GM12873 (cell line): ENCODE measurements around the gene VASH1.

ENCODE experiments used
- TF ChIP-seq, protein P1 (sequence below): IDR thresholded peaks from 2 replicates; pipeline ENCODE4 v1.5.1; 2012; ENCODE audit warnings: low read depth, mild to moderate bottlenecking, moderate library complexity, low read length, control low read depth; ENCODE audit not compliant: insufficient read depth; ENCODE audit errors: missing control alignments

VASH1 gene

DNA sequence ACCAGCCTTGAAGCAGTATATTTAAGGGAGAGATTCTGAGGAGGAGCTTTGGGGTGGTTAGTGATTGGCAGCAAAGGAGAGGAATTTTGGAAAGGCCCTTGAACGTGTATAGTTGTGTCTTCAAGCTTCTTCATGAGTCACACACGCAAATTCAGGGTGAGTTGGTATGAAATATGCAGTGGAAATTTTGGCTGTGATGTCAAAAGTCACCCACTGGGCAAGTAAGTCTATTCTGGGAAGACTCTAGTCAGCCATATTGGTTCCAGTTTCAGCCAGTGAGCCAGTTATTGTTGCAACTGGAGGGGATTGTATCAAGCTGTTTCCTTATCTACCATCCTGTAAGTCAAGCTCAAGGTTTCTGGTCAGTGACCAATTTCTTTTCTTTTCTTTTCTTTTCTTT is 32.0 kb upstream of the VASH1 start:
- TF ChIP-seq, protein P1, sequence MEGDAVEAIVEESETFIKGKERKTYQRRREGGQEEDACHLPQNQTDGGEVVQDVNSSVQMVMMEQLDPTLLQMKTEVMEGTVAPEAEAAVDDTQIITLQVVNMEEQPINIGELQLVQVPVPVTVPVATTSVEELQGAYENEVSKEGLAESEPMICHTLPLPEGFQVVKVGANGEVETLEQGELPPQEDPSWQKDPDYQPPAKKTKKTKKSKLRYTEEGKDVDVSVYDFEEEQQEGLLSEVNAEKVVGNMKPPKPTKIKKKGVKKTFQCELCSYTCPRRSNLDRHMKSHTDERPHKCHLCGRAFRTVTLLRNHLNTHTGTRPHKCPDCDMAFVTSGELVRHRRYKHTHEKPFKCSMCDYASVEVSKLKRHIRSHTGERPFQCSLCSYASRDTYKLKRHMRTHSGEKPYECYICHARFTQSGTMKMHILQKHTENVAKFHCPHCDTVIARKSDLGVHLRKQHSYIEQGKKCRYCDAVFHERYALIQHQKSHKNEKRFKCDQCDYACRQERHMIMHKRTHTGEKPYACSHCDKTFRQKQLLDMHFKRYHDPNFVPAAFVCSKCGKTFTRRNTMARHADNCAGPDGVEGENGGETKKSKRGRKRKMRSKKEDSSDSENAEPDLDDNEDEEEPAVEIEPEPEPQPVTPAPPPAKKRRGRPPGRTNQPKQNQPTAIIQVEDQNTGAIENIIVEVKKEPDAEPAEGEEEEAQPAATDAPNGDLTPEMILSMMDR = no peak

DNA sequence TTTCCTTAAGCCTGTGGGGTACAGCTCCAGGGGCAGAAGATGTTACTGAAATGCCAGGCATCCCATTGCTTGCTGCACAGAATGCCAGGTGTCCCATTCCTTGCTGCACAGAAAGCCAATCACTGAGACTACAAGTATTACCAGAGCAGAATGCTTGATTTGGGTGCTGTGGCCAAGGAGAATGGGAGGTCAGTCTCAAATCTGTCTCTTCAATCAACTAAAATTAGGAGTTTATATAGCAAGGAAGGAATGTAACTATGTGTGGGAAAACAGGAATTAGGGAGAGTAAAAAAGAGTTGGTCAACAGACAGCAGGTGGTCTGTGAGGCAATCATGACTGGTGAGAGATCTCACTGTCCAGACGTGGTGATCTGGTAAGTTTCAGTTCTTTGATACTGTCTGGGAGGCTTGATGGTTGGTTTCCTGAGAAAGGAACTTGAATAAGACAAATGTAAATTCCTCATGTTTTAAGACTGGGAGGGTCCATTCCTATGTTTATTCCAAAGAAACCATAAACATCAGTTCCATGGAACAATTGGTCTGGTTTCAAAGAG is 31.2 kb upstream of the VASH1 start:
- TF ChIP-seq, protein P1 = no peak

DNA sequence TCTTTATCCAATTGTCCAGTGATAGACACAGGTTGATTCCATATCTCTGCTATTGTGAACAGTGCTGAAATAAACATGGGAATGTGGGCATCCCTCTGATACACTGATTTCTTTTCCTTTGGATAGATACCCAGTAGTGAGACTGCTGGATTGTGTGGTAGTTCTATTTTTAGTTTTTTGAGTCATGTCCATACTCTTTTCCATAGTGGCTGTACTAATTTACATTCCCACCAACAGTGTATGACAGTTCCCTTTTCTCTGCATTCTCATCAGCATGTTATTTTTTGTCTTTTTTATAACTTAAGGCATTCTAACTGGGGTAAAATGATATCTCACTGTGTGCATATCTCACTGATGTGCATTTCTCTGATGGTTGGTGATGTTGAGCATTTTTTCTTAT is 24.8 kb upstream of the VASH1 start:
- TF ChIP-seq, protein P1 = no peak

DNA sequence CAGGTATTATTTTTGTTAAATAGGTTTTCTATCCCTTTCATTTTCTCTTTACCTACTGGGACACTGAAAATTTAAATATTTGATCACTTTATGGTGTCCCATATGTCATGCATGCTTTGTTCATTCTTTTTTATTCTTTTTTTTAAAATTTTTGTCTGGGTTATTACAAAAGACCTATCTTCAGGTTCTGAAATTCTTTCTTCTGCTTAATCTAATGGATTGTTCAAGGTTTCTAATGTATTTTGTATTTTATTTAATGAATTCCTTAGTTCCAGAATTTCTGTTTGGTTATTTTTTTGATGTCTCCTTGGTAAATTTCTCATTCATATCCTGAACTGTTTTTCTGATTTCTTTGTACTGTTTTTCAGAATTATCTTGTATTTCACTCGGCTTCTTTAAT is 20.2 kb upstream of the VASH1 start:
- TF ChIP-seq, protein P1 = no peak

DNA sequence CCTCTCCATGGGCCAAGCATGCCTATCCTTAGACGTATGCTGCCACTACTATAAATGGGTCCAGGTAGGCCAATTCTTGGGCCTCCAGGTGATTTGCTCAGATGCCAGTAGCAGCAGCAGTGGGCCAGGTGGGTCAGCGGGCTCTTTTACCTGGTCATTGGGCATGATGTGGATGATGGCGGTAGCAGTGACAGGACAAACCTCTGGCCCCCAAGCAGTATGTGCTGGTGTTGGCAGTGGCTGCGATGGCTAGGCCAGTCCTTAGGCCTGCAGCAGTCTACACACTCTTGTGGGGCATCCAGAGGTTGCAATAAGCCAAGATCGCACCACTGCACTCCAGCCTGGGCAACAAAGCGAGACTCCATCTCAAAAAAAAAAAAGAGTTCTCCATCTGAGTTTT is 19.1 kb upstream of the VASH1 start:
- TF ChIP-seq, protein P1 = no peak

DNA sequence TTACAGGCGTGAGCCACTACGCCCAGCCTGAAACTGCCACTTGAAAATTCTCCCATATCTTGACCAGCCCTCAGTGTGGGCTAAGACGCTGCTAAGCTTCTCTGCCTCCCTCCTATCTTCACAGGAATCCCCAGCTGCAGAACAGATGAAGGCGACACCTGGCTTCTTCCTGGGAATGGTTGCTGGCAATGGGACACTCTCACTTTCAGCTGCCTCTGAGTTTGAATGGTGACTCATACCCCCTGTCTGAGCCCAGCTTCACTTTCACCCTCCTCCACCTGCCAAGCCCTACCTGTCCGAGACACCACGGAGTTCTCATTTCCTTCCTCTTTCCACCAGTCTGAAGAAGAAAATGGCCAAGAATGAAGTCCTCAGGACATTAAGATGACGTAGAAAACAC is 18.3 kb upstream of the VASH1 start:
- TF ChIP-seq, protein P1 = no peak

DNA sequence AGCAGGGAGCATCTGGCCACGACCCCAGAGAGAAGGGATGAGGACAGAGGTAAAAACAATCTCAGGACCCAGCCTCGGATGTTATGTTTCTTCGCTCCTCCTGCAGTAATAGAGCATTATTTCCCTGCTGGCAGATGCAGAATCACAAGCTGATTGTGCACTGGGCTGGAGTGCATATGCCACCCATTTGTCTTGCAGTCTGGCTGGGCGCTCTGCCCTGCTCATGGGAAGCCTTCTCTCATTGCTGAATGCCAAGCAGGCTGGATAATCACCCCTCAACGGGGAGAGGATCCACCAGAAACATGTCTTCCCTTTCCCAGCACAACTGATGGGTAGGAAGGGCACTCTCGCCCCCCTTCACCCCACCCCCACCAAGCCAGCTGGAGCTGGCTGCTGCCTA is 8.5 kb upstream of the VASH1 start:
- TF ChIP-seq, protein P1 = no peak

DNA sequence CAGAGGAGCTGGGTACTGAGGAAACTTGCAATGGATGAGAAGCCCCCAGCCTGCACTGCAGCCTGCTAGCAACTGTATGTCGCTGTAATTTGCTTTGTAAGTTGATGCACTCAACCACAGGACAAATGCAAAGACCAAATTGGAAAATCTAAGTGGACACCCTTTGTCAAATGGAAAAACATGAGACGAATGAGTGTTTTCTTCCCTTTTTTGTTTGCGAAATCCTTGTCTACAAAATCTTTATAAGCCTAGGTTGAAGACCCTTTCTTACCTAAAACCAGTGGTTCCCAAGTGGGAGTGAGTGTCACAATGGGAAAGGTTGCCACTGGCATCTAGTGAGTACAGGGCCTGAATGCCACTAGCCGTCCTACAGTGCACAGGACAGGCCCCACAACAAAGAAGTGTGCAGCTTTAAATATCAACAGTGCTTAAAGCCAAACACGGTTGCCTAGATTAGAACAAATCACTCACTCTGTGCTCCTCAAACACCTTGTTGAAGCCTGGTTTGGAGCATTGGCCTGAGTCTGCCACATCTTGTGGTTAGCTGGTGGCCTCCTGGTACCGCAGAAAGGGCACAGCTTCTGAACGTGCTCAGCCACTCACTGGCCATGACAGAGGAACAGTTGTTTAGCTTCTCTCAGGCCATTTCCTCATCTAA is 7.6 kb upstream of the VASH1 start:
- TF ChIP-seq, protein P1 = no peak
